Neural cell (in vitro differentiated cells): ENCODE data around the gene KCNJ16.

Experiments used
- POLR2AphosphoS5 ChIP-seq: IDR thresholded peaks from 2 replicates; pipeline ENCODE4 v1.6.1; 2012
- TAF1 ChIP-seq: IDR thresholded peaks from 2 replicates; pipeline ENCODE4 v1.6.1; 2012; ENCODE audit warnings: low read depth
- TF ChIP-seq, protein P1 (sequence below): fragments of 450-650 bp; IDR thresholded peaks from 2 replicates; pipeline ENCODE4 v1.5.1; 2014; ENCODE audit warnings: antibody characterized with exemption, mild to moderate bottlenecking, moderate library complexity; ENCODE audit not compliant: poor library complexity, severe bottlenecking

DNA sequence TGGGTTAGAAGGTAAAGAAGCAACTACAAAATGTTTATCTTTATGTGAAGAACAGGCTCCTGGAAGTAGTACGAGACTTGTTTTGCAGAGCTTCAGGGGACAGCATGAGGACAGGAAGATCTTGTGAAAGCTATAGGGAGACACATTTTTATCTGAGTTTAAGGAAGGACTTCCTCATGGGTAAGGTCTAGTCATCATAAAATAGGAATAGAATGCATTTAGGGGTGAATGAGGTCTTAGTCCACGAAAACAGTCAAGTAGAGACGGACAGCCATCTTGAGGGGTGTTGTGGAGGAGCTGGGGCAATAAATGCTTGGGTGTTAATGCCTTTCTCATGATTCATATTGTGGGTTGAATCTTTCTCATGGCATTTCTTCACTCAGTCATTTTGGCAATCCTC is 24.3 kb downstream of the KCNJ16 start:
- TF ChIP-seq, protein P1, sequence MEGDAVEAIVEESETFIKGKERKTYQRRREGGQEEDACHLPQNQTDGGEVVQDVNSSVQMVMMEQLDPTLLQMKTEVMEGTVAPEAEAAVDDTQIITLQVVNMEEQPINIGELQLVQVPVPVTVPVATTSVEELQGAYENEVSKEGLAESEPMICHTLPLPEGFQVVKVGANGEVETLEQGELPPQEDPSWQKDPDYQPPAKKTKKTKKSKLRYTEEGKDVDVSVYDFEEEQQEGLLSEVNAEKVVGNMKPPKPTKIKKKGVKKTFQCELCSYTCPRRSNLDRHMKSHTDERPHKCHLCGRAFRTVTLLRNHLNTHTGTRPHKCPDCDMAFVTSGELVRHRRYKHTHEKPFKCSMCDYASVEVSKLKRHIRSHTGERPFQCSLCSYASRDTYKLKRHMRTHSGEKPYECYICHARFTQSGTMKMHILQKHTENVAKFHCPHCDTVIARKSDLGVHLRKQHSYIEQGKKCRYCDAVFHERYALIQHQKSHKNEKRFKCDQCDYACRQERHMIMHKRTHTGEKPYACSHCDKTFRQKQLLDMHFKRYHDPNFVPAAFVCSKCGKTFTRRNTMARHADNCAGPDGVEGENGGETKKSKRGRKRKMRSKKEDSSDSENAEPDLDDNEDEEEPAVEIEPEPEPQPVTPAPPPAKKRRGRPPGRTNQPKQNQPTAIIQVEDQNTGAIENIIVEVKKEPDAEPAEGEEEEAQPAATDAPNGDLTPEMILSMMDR, result no peak
- no peak for TF ChIP-seq TAF1
- TF ChIP-seq POLR2AphosphoS5, result no peak
